HL-60 (cell line): ENCODE data around the gene MRPL22.

ENCODE experiments used
- DNase-seq, 2 experiments: peaks; one replicate each; pipeline ENCODE4 v3.0.0-alpha.2; 2010 to 2020; ENCODE audit warnings: low read depth in 1 of 2, low spot score in 1 of 2
- H3K27ac ChIP-seq: fragments of 250-450 bp; sonication (Bioruptor Pico); replicated peaks from 2 replicates; pipeline ENCODE4 v1.5.1; 2020; ENCODE audit warnings: mild to moderate bottlenecking, moderate library complexity
- H3K27me3 ChIP-seq: fragments of 250-450 bp; sonication (Bioruptor Pico); 2 replicates; pipeline ENCODE4 v1.5.1; 2021; ENCODE audit warnings: mild to moderate bottlenecking, moderate library complexity; ENCODE audit not compliant: insufficient read depth, poor library complexity, severe bottlenecking
- H3K4me3 ChIP-seq: replicated peaks from 2 replicates; pipeline ENCODE4 v1.5.1; 2011; ENCODE audit warnings: mild to moderate bottlenecking, control low read depth, low read length; ENCODE audit not compliant: insufficient read depth
- GABPA ChIP-seq: IDR thresholded peaks from 2 replicates; pipeline ENCODE4 v1.6.1; 2012; ENCODE audit warnings: low read depth
- POLR2AphosphoS5 ChIP-seq: IDR thresholded peaks from 2 replicates; pipeline ENCODE4 v1.6.1; 2012; ENCODE audit warnings: low read depth
- REST ChIP-seq: IDR thresholded peaks from 2 replicates; pipeline ENCODE4 v1.6.1; 2012; ENCODE audit warnings: low read depth; ENCODE audit not compliant: insufficient replicate concordance
- SPI1 ChIP-seq: IDR thresholded peaks from 2 replicates; pipeline ENCODE4 v1.6.1; 2012; ENCODE audit warnings: low read depth, mild to moderate bottlenecking, borderline replicate concordance
- TF ChIP-seq, protein P1 (sequence below): IDR thresholded peaks from one replicate; pipeline ENCODE4 v1.5.1; 2011; ENCODE audit warnings: low read length, control low read depth, inconsistent platforms; ENCODE audit not compliant: insufficient read depth

The MRPL22 gene

GRCh38 chr5:154945695-154946301 is 4.9 kb downstream of the MRPL22 start:
- Histone ChIP-seq H3K27ac (no peak overlapping the region), H3K4me3 (no peak overlapping the region), H3K27me3 (no peaks in the 10 kb centered on the region)
- TF ChIP-seq GABPA (no peak), SPI1 (no peak), POLR2AphosphoS5 (no peak), REST (no peak)
- TF ChIP-seq, protein P1, sequence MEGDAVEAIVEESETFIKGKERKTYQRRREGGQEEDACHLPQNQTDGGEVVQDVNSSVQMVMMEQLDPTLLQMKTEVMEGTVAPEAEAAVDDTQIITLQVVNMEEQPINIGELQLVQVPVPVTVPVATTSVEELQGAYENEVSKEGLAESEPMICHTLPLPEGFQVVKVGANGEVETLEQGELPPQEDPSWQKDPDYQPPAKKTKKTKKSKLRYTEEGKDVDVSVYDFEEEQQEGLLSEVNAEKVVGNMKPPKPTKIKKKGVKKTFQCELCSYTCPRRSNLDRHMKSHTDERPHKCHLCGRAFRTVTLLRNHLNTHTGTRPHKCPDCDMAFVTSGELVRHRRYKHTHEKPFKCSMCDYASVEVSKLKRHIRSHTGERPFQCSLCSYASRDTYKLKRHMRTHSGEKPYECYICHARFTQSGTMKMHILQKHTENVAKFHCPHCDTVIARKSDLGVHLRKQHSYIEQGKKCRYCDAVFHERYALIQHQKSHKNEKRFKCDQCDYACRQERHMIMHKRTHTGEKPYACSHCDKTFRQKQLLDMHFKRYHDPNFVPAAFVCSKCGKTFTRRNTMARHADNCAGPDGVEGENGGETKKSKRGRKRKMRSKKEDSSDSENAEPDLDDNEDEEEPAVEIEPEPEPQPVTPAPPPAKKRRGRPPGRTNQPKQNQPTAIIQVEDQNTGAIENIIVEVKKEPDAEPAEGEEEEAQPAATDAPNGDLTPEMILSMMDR, result no peak
- DNase-seq, result no peak

GRCh38 chr5:154947778-154948177 is 6.9 kb downstream of the MRPL22 start:
- Histone ChIP-seq H3K27ac (no peak overlapping the region), H3K27me3 (no peaks in the 10 kb centered on the region), H3K4me3 (no peak overlapping the region)
- DNase-seq, result no peak
- TF ChIP-seq GABPA, result no peak
- no peak for TF ChIP-seq SPI1
- no peak for TF ChIP-seq POLR2AphosphoS5
- TF ChIP-seq REST, result no peak
- TF ChIP-seq, protein P1, result no peak

GRCh38 chr5:154948313-154948712 is 7.4 kb downstream of the MRPL22 start:
- no peak for DNase-seq
- TF ChIP-seq, protein P1, result no peak
- TF ChIP-seq SPI1, result no peak
- TF ChIP-seq REST, result no peak
- TF ChIP-seq GABPA, result no peak
- no peak for TF ChIP-seq POLR2AphosphoS5
- Histone ChIP-seq H3K27ac (no peak overlapping the region), H3K27me3 (no peaks in the 10 kb centered on the region), H3K4me3 (no peak overlapping the region)
